ENCODE results near the gene SDK1.

DNA sequence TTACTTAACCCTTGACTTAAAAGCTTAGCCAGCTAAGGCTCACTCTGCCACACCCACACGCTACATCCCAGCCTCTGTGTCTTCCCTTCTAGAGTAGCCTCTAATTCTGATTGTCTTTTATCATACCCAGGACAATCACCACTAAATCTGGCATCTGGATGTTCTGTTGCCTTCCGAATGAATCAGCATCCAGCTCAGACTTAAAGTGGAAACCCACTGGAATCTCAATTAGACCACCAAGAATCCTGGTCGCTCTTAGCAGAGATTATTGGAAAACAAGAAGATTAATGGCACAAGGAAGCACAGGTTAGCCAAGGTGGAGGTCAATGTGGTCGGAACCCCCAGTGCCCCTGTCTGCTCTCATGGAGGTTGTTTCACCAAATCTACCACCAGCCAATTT is 976.9 kb downstream of the SDK1 start:
- TF ChIP-seq, protein P1, sequence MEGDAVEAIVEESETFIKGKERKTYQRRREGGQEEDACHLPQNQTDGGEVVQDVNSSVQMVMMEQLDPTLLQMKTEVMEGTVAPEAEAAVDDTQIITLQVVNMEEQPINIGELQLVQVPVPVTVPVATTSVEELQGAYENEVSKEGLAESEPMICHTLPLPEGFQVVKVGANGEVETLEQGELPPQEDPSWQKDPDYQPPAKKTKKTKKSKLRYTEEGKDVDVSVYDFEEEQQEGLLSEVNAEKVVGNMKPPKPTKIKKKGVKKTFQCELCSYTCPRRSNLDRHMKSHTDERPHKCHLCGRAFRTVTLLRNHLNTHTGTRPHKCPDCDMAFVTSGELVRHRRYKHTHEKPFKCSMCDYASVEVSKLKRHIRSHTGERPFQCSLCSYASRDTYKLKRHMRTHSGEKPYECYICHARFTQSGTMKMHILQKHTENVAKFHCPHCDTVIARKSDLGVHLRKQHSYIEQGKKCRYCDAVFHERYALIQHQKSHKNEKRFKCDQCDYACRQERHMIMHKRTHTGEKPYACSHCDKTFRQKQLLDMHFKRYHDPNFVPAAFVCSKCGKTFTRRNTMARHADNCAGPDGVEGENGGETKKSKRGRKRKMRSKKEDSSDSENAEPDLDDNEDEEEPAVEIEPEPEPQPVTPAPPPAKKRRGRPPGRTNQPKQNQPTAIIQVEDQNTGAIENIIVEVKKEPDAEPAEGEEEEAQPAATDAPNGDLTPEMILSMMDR (IDR thresholded peaks at IDR 0.05): no peak
- no peak for TF ChIP-seq POLR2AphosphoS5 (IDR thresholded peaks at IDR 0.05; ENCODE audit: insufficient read depth in 1 of 2, low read depth in 1 of 2)

All from vagina (tissue), 2 donors.